Cerebellar nuclear complex (tissue), 1 donor: ENCODE data around the gene MSH2.
"Not testable (repeated sequence)": the region's sequence is repeated elsewhere in the genome, so short reads cannot be mapped to it uniquely, and the experiment has no call there.

Experiments
- DNase-seq, 2 experiments: peaks; one replicate each; lab custom pipeline; 2025; lab: John Stamatoyannopoulos, UW

The MSH2 gene

DNA sequence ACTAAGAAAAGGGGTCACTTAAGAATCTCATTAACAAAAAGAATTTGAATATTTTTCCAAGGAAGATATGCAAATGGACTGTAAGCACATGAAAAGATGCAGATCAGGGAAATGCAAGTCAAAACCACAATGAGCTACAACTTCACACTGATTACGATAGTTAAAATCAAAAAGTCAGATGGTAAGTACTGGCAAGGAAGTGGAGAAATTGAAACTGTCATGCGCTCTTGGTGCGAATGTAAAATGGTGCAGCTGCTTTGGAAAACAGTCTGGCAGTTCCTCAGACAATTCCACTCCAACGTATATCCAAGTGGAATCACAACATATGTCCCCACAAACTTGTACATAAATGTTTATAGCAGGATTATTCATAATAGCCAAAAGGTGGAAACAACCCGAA is 81.4 kb downstream of the MSH2 start:
- no peak for DNase-seq

DNA sequence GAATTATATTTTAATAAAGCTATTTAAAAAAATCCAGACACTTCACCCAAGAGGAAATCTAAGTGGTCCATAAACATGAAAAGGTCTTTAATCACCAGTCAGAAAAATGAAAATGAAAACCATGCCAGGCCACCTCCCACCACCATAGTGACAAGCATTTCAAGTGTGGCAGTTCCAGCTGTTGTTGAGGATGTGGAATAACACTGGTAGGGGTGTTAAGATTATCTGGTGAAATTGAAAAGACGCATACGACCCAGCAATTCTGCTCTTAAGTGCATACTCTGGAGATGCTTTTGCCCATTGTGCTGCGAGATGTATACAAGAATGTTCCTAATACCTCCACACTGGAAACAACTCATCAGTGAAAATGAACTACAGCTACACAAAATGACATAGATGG is 82.2 kb downstream of the MSH2 start:
- no peak for DNase-seq

DNA sequence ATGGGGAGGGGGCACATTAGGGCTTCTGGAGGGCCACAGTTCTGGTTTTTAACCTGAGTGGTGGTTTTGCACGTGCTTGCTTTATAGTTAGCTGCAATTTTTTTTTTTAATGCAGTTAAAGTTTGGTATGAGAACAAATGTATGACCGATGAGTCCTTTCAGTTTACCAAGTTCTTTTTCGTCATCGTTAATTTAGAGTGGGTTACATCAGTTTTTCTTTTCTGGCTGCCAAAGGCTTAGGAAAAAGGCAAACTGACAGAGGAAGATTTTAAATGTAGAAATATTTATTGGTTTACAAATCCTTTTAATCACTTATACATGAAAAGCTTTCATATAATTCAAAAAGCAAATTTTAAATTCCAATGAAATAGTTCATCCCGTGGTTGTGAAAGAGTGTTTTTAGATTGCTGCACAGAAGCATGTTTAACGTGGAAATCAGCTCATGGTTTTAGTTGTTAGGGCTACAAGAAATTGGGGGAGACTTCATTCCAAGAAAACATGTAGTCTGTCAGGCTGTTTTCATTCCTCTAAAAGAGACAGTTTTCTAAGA is 82.9 kb downstream of the MSH2 start:
- DNase-seq: no peak

DNA sequence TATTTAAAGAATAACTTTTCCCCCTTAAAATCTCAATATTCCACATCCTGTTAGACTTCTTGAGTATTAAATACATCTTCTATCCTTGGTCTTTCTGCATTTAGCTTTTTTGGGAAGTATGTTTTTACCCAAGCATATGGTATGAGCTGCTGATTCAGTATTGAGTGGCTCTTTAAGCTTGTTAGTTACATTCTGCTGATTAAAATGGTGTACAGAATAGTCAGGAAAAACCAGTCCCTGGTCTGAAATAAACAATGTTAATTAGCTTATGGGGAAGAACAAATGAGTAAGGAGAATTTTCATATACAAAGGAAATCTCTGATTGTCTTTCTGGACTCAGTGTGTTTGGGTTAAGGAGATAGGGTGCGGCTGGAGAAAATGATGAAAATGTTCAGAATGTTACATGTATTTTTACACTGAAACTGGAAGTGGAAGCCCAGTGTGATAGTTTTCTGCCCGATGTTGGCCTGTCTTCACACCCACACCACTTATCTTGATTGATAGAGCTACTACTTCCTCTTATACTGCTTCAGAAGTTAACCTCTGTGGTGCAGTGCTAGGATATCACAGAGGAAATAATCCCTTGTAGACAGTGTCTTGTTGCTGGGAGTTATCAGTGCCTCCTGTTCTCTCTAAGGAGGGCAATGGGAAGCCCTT is 84.0 kb downstream of the MSH2 start:
- no peak for DNase-seq

DNA sequence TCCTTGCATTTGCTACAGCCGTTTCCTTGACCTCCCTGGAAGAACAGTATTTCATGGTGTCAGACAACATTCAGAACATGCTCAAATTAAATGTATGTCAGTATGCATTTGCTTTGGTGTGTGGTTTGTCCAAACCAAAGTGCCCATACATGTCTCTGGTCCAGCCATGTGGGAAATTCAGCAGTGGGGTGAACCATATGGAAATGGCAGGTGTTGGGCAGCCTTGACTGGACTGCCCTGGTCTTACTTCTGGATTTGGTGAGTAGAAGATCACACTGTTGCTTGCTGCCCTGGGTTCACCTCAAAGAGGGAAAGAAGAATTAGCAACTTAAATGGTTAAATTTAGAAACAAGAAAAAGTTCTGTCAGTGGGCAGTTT is 84.5 kb downstream of the MSH2 start:
- no peak for DNase-seq

DNA sequence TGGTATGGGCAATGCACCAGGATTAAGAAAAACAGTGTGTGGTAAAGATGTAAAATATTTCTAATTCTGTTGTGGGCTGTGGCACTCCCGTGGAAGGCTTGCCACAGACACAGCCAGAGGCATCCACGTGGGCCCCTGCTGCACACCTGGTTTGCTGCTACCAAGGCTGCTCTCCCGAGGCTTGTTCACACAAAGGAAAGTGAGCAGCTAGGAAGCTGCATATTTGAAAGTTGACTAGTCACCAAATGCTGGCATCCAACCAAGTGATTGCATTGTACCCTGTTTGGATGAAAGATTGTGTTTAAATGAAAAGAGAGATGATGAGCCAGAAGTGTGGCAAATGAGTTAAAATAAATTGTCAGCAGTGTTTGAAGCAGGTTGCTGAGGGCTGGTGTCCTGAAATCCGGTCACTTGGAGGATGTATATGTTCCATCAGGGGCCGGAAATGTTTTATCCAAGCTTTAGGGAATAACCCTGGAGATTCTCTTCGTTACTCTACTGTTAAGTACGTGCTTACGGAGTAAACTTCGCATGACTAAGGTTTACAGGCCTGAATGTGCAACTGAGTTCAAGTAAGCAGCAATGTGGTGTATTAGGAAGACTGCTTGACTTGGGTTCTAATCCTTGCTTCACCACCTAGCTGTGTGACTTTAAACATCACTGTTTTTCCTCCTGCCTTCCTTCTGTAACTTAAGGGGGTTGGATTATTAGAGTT is 86.1 kb downstream of the MSH2 start:
- DNase-seq: no peak

DNA sequence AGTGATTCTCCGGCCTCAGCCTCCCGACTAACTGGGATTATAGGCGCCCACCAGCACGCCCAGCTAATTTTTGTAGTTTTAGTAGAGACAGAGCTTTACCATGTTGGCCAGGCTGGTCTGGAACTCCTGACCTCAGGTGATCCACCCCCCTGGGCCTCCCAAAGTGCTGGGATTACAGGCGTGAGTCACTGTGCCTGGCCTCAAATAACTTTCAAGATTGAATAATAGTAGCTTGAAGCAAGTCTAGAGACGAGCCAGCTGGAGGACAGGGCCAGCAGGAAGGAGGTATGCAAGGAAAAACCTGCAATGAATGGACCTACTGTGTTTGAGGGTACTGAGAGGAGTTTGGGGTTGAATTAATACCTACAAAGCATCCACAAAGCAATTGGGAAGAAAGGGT is 87.5 kb downstream of the MSH2 start:
- DNase-seq: no peak

DNA sequence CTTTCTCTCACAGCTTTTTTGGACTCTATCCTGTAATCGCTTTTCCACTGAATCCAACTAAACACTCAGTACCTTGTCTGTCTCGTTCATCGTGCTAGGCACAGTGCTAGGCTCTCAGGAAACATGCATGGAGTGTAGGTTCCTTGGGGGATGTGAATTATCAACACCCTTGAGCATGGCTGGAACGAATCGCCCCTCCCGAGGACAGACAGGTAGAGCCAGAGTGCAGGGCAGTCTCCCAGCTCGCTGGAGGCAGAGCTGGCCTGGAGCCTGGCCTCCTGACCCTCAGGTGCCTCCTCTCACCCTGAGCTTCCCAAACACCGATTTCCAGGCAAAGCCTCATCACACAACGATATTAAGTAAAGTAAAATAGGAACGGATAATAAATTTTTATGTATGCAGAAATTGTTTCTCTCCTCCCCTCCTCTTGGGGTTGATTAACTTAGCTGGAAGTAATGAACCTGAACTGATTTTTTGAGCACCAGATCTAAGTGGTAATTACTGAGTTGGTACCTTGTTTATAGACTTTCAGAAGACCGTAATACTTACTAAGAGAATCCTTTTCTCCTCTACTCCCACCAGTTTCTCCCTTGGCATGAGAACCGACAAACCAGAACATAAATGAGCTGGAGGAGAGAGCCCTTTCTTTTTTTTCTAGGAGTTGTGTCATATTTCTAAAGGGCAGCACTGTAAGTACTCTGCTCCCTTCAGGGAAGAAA is 90.5 kb downstream of the MSH2 start:
- DNase-seq: no peak

DNA sequence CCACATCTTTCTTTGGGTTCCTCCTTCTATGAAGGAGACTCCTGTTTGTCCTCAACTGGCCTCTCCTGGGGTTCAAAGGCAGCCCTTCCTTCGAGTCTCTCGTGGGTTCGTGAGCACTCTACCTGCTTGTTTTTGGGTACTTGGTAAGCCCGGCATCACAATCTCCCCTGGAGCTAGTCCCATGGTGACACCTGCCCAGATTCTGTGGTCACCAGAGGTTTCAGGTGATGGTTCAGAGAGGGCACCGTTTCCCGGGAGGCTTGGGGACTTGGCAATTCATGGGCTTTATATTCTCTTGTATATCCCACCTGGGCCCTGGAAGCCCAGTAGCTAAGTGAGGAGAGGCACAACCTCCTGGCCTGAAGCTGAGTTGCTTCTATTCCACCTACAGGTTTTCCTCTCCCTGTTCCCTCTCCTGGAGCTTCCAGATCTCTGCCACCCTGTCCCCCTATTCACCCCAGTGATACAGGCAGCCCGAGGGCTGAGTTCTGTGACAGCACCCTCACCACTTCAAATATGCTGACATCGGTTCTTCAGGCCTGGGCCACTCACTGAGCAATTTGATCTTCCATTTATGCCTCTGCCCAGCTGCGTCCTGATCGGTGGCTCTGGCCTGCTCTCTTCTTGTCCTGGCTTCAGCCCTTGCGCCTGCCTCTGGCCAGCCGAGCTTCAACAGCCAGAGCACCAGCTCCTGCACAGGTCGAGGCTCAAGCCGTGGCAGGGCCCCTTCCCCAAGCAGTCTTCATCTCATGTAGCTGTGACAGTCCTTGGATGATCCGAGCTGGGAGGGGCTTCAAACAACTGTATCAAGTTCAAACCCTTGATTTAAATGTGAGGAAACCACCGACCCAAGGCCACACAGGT is 91.5 kb downstream of the MSH2 start:
- DNase-seq: no peak

DNA sequence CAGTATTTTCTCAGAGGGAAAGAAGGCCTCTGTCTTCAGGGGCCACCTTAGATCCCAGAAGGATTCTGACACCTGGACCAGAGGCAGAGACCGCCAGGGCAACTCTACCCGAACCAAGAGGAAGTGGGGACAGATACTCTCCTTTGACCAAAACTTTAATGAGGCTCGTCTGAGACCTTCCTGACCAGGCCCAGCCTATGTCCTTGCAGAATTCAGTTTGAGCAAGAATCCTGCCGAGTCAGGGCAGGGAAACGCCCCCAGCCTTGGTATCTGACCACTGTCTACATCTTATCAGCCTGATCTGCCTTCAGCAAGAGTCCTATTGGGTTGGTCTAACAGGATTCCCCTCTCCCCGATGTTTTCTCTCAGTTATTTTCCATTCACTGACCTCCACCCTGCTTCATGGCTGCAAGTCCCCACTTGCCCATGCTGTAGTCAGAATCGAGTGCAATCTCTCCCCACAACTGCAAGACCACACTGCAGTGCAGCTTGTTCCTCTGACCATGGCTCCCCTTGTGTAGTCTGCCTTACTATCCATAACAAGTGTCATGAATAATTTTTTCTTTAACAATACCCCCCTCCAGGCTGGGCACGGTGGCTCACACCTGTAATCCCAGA is 95.0 kb downstream of the MSH2 start:
- DNase-seq: no peak

DNA sequence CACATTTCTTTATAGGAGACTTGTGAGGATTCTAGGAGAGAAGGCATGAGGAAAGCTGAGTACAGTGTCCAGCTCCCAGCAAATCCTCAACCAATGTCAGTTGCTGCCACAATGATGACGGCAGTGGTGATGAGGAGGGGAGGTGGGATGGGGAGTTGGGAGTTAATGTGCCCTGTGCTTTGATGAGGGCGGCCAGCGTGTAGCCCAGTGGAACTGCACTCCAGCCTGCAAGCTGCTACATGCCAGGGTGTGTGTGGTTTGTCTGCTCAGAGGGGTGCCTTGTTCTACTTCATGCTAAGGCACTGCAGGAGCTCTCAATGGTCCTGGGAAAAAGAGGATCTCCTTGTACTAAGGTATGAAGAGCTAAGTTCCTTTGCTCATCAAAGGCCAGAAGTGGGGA is 96.1 kb downstream of the MSH2 start:
- no peak for DNase-seq

DNA sequence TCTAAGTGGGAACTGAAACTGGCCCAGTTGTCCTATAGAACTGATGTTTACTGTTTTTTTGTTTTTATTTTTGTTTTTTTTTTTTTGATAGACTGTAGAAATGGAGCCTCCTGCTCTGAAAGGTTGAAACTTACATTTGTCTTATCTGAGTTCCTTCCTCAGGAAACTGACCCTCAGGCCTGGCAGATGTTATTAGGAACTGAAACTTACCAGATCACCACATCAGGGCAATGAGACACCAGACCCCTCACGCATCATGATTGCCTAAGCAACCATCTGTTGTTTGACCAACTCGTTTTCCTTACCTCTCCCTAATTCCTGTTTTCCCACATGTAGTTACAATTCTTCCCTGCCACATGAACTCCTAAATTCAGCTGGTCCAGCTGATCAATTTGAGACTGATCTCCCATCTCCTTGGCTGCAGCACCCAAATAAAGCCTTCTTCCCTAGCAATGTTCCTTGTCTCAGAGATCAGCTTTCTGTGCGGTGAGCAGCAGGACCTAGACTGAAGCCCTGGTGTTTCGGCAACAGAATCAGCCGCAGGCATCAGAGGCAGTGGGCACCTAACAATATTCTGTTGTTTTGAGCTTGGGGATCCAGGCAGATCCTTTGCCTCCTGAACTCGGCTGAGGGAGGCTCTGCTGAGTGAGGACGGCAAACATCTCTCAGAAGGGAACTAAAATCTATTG is 96.8 kb downstream of the MSH2 start:
- no peak for DNase-seq

DNA sequence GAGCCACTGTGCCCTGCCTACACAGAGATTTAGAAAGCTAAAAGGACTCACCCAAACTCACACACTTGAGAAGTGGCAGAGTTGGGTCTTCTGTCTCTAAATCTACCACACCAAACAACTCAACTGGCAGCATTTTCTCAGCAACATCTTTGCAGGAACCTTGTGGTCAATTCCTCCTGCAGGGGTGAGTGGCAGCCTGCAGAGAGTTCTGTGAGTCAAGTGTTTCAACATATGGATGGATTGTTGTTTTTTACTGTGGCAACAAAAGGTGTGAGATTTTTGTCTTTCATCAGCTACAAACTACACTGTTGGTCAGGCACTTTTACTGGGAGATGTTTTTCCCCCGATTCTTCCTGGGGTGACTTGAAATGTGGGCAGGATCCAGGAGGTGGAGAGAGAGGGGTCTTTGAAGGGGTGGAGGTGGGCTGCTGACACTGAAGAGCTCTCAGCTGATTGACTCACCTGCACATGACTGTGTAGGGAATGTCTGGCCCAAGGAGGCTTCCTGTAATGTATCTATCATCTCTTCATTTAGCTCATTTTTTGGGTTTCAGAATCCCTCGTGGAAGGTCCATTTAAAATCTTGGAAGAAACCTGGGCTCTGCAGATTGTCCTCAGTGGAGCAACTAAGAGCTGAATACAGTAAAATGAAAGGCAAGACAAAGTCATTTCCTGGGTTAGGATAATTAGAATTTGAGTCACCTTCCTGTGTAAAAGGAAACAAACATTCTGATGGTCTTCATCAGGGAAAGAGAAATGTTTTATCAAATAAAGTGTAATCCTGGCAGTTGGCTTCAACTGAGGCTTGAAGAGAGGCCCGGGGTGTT is 98.6 kb downstream of the MSH2 start:
- DNase-seq: no peak

DNA sequence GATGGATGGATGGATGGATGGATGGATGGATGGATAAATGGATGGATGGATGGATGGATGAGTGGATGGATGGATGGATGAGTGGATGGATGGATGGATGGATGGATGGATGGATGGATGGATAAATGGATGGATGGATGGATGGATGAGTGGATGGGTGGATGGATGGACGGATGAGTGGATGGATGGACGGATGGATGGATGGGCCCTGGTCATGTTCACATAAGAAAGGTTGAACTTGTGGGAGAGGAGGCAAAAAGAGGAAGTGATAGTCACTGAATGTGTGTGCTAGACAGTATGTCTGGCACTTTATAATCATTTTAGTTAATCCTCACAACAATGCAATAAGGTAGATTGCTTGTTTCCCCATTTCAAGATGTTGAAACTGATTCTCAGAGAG is 99.5 kb downstream of the MSH2 start:
- not testable (repeated sequence) for DNase-seq

DNA sequence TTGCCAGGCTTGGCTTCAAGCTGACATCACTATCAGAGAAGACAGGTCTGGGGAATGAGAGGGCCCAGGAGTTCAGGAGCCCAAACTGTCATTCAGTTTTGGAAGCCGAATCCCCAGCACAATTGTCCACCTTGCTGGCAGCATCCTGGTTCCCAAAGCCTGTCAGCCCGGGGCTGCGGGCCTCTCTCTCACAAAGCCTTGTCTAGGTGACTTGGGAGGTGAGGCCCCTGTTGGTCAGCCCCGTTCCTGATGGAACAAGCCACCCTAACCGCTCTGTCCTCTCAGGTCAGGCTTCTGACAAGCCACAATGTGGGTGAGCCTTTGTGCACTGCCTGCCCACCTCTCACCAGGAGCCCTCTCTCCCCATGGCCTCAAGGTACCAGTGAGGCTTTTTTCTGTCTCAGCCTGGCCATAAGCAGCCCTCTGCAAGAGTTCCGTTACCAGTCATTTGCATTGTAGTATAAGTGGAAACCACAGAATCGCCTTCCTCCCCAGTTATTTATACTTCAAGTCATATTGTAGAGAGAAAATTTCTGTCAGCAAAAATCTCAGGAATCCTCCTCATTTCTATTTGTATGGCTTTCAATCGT is 100.6 kb downstream of the MSH2 start:
- no peak for DNase-seq

DNA sequence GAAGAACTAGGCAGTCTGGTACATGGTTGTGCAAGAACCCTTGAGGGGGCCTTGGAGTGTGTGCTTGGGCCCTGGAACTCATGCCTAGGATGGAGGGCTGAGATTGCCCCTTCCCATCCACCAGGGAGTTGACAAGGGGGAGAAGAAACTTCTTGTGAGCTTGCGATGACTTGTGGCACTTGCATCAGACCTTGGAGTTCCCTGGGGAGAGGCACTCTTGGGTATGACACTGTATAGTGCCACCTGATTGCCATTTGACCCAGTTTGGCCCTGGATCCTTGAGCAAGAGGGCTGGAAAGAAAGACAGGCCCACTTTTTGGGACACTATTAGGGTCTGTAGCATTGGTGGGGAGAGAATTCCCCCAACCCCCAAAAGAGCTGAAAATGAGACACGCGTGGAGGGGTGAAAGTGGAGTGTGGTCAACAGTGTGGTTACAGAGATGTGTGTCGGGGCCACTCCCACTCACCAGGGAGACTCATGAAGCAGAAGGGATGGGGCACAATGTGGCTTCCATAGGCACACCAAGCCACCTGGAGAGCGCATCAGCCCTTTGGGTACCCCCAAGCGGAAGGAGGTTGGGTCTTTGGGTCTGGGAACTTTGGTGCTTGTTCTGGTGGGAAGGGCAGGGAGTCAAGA is 101.3 kb downstream of the MSH2 start:
- no peak for DNase-seq

DNA sequence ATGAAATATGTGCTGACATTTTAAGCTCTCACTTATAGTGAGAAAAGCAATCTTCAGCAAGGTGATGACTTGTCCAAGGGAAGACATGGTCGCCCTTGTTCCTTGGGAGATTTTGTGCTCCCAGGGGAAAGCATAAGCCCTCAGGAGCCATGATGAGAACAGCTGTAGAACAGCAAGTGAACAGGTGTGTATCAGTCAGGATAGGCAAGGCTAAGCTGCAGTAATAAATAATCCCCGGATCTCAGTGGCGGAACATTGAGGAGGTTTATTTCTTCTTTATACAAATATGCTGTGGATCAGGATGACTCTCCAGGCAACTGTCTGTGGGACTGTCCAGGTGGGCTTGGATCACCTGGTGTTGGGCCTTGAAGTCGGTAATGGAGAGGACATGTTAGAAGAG is 103.1 kb downstream of the MSH2 start:
- no peak for DNase-seq

DNA sequence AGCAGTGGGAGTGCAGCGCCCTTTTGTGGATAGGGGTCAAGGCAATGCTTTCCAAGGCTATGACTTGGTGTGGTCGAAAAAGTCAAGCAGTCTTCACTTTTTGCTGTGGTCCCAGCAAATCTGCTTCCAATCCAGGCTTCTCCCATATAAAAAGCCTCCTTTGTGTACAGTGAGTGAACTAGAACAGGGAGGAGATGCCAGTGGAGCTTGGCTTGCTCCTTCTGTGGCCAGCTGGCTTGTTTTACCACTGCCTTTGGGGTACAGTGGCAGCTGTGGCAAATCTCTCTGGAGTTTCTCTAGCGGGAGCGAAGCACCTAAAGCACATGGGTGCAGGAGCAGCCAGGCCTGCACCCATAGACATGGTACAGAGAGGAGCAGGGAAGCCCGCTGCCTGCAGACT is 103.5 kb downstream of the MSH2 start:
- no peak for DNase-seq

DNA sequence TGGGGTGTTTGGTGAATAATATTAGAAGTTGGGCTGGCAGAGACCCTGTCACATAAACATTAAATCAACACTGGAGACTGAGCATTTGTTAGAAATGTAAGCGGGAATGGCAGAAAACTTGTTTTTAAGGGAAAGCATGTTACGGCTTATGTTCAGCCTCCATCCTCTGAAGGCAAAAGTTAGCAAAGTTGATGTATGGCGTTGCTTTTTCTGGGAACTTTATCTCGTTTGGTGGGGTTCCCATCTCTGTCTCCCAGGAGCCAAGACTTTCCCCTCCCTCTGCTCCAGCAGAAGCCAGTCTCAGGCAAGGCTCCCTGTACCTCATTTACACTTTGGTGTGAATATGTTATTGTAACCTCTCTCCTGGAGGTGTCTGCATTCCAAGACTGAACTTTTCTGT is 105.1 kb downstream of the MSH2 start:
- no peak for DNase-seq
